ENCODE data around the gene DDX19B. TPM values are rescaled to one million over a fixed set of nuclear protein-coding genes. Genes with fewer than 3 reads are reported as not detected.

DDX19B gene
- total and polyA plus RNA-seq, 2 donors (not counting 3 experiments of a cell fraction or from before 2014, with no cell fraction given), result 28.1 to 34.3 TPM

DNA sequence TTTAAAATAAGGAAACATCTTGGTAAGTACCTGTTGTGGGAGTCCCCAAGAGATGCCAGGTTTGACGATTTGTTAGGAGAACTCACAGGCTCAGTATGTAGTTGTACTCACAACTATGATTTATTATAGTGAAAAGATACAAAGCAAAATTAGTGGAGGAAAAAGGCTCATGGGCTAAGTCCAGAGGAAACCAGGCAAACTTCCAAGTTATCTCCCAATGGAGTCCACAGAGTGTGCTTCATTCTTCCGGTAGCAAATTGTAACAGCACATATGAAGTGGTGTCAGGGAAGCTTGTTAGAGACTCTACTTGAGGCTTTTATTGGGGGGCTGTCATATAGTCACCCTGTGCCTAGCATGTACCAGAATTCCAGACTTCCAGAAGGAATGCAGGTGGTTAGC is 50.0 kb downstream of the DDX19B start:
- DNase-seq (ENCODE audit: low read depth, low spot score), result no peak
- FAIRE-seq, result no peak
- Histone ChIP-seq H3K9me3 (replicated peaks; ENCODE audit: control insufficient read depth, insufficient read depth, low read length) (no peaks in the 10 kb centered on the region), H3K4me1 (ENCODE audit: control insufficient read depth, extremely low read depth, insufficient read depth, low read length) (peaks cover 11% of the 10 kb centered on the region), H2AFZ (ENCODE audit: low read depth, low read length) (no peak overlapping the region), H3K4me3 (replicated peaks in 1 of 3; ENCODE audit: insufficient read depth in 1 of 3, low read depth in 1 of 3, low read length in 3 of 3) (no peak overlapping the region), H3K4me2 (ENCODE audit: insufficient read depth, low read length) (no peak overlapping the region), H3K27ac (ENCODE audit: insufficient read depth, low read depth, low read length) (no peak overlapping the region), H3K9me1 (replicated peaks; ENCODE audit: control insufficient read depth, extremely low read depth, insufficient read depth, low read length) (no peaks in the 10 kb centered on the region), H3K79me2 (ENCODE audit: control insufficient read depth, insufficient read depth, low read length) (peaks cover 31% of the 10 kb centered on the region), H3K36me3 (ENCODE audit: control insufficient read depth in 2 of 2, extremely low read depth in 1 of 2, insufficient read depth in 2 of 2, low read length in 2 of 2) (peaks cover 0 to 2% of the 10 kb centered on the region in 2 experiments), H3K9ac (replicated peaks; ENCODE audit: extremely low read depth, insufficient read depth, low read length) (no peak overlapping the region), H4K20me1 (replicated peaks; ENCODE audit: control insufficient read depth, extremely low read depth, insufficient read depth, low read length) (no peaks in the 10 kb centered on the region), H3K27me3 (ENCODE audit: control insufficient read depth in 2 of 2, insufficient read depth in 2 of 2, low read length in 2 of 2) (no peaks in the 10 kb centered on the region)
- no TSS peak for BruUV-seq (replicated peaks)
- CTCF ChIA-PET, result no interaction called here
- dilution Hi-C loops (cut with MboI; ENCODE audit: extremely low pct_ligation_motif_present, low sequenced_read_pairs), result no loop called here
- intact Hi-C loops (cut with micrococcal nuclease), result no loop called here
- POLR2A ChIA-PET, result no interaction called here
- no peak for TF ChIP-seq POLR2AphosphoS5 (IDR thresholded peaks at IDR 0.05; ENCODE audit: insufficient read depth, low read depth, low read length)
- TF ChIP-seq JUN (IDR thresholded peaks at IDR 0.05; ENCODE audit: borderline replicate concordance, insufficient read depth, insufficient read length, low read depth), result no peak
- no peak for TF ChIP-seq EZH2 (IDR thresholded peaks at IDR 0.05; ENCODE audit: borderline replicate concordance, low read depth, low read length, severe bottlenecking)
- no peak for TF ChIP-seq MYC (IDR thresholded peaks at IDR 0.05; ENCODE audit: low read depth, low read length)
- no peak for TF ChIP-seq FOS (IDR thresholded peaks at IDR 0.05; ENCODE audit: borderline replicate concordance, insufficient read depth, low read length)
- no peak for TF ChIP-seq GATA2 (IDR thresholded peaks at IDR 0.05; ENCODE audit: insufficient read depth, insufficient read length, low read depth, low read length)
- no peak for TF ChIP-seq POLR2A (IDR thresholded peaks at IDR 0.05; ENCODE audit: low read depth, low read length)
- TF ChIP-seq, protein P1, sequence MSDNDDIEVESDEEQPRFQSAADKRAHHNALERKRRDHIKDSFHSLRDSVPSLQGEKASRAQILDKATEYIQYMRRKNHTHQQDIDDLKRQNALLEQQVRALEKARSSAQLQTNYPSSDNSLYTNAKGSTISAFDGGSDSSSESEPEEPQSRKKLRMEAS (IDR thresholded peaks at IDR 0.05; ENCODE audit: insufficient read depth, insufficient read length), result no peak
- TF ChIP-seq, protein P2, sequence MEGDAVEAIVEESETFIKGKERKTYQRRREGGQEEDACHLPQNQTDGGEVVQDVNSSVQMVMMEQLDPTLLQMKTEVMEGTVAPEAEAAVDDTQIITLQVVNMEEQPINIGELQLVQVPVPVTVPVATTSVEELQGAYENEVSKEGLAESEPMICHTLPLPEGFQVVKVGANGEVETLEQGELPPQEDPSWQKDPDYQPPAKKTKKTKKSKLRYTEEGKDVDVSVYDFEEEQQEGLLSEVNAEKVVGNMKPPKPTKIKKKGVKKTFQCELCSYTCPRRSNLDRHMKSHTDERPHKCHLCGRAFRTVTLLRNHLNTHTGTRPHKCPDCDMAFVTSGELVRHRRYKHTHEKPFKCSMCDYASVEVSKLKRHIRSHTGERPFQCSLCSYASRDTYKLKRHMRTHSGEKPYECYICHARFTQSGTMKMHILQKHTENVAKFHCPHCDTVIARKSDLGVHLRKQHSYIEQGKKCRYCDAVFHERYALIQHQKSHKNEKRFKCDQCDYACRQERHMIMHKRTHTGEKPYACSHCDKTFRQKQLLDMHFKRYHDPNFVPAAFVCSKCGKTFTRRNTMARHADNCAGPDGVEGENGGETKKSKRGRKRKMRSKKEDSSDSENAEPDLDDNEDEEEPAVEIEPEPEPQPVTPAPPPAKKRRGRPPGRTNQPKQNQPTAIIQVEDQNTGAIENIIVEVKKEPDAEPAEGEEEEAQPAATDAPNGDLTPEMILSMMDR (IDR thresholded peaks at IDR 0.05; ENCODE audit: extremely low read depth in 1 of 2, insufficient read depth in 1 of 2, low read depth in 1 of 2, low read length in 2 of 2), result no peak

Data from endothelial cell of umbilical vein (primary cell).